Activated CD4-positive, alpha-beta T cell treated with anti-CD3 and anti-CD28 coated beads, Interleukin-2, amount 50 U/mL, for 48 hours (primary cell): ENCODE data around the gene GAL.

Source experiments
- DNase-seq, 2 experiments: peaks; one replicate each; pipeline ENCODE4 v3.0.0-alpha.2; 2020

GAL gene

DNA sequence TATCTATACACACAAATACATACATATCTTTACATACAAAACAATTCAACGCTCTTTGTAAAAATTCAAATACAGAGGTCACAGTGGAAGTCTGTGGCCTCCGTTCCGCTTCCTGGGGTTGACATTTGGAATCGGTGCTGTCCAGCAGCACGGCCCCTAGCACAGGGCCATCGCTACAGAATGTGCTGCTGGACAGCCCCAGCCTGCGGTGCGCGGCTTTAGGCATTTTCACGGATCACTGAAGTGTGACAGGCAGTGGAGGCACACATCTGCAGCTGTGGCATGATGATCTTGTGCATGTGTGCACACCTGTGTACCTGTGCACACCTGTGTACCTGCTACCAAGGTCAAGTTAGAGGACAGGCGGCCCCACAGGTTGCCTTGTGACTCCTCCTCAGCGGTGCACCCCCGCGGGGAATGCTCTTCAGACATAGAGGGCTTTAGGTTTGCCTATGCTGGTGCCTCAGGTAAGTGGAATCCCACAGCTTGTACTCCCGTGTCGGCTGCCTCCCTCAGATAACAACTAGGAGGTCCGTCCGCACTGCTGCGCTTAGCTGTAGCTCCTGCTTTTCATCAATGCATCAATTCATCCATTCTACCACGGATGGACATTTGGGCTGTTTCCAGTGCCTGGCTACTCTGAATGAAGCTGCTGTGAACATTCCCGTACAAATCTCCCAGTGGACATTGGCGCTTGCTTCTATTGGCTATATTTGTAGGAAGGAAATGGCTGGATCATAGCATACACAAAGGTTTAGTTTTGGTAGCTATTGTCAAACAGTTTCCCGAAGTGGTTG is 29.9 kb downstream of the GAL start:
- DNase-seq: no peak

DNA sequence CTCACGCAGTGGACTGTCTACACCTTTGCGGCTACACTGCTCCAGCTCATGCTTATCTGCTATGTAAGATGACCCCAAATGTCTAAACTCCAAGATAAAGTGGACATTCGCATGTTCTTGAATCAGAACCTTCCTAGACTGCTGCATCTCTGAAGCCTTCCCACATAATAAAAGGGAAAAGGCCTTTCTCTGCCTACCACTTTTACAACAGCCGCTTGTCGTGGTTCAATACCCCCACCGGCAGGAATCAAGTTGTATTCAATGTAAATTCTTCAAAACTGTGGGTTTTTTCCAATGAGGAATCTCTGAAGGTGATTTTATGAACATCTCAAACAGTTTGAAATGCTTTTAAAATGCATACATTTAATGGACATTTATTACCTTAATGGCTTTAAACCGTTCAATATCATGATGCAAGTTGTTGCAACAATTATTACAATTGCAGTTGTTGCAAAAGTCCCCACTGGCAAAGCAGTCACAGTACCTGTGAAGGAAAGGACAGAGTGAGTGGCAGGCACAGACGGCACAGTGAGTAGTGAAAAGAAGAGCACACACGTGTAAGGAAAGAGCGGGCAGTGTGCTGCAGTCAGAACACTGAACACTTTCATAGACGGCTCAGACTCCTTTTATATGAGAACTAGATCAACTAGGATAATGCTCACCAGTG is 31.2 kb downstream of the GAL start:
- DNase-seq: no peak

DNA sequence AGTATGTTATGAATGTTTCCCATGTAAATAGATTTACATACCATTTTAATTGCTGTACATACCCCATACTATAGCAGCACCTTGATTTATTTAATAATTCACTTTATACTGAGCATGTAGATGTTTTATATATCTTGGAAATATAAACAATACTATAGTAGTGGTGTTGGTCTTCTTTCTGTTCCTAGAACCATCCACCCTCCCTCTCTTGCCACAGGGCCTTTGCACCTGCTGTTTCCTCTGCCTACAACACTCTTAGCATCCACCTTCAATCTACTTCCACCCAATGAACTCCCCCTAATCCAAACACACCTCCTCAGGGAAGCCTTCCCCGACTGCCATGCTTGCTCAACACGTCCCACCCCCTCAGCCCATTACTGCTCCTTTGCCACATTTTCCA is 36.7 kb downstream of the GAL start:
- DNase-seq: no peak

DNA sequence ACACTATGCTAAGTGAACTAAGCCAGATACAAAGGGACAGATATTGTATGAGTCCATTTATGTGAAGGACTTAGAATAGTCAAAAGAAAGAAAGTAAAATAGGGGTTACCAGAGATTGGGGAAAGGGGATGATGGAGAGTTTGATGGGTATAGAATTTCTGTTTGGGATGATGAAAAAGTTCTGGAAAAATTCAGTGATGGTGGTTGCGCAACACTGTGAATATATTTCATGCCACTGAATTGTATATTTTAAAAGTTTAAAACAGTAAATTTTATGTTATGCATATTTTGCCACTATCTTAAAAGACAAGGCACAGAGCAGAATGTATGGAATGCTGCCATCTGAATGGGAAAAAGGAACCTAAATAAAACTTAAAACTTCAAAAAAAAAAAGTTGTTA is 37.8 kb downstream of the GAL start:
- no peak for DNase-seq

DNA sequence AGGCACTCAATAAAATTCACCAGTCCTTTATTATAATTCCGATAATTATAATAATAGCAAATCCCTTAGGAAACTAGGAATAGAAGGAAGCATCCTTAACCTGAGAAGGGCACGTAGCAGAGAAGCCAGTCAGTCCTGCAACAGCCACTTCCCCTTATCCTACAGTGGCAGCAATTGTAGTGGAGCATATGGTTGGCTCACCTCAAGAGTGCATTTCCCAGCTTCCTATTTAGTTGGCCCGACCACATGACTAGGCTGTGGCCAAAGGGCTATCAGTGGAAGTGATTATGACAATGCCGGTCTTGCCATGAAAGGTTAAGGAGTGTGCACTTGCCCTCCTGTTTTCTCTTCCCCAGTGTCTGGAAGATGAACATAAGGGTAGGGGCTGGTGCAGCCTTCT is 39.9 kb downstream of the GAL start:
- DNase-seq: no peak

DNA sequence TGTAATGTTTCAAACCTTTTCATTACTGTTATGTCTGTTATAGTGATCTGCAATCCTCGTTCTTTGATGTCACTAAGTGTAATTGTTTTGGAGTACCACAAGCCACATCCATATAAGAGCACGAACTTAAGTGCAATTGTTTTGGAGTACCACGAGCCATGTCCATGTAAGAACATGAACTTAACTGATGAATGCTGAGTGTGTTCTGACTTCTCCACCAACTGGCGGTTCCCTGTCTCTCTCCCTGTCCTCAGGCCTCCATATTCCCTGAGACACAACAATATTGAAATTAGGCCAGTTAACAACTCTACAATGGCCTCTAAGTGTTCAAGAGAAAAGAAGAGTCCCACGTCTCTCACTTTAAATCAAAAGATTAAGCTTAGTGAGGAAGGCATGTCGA is 43.4 kb downstream of the GAL start:
- DNase-seq: no peak

DNA sequence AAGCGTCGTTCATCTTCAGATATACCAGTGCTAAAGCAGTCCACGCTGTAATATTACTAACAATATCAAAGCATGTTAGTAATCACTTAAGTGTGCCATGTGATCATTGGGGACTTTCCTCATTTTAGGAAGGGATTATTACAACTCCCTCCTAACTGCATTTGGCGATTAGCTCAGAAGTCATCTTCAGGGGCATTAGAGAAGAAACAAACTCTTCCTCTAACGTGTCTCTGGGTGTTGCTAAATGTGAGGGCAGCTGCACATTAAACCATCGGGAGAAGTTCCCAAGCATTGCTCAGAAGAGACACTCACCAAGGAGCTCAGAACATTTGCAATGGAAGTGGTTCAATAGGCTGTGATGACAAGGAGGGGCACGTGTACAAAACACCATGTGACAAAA is 49.8 kb downstream of the GAL start:
- DNase-seq: no peak

DNA sequence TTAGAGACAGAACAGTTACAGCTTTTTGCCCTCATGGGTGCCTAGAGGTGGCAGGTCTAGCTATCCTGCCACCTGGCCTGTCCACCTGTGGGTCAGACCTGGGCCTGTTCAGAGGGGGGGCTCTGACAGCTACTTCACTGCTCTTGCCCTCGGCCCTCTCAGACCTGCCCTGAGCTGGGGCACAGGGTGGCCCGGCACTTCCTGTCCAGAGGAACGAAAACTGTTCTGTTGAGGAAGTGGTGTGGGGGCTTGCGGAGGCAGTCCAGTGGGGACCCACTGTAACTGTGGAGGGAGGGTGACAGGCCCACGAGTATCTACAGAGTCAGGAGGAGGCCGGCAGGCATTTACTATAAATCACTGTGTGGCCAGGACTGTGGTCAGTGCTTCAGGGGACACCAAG is 50.8 kb downstream of the GAL start:
- DNase-seq: no peak

DNA sequence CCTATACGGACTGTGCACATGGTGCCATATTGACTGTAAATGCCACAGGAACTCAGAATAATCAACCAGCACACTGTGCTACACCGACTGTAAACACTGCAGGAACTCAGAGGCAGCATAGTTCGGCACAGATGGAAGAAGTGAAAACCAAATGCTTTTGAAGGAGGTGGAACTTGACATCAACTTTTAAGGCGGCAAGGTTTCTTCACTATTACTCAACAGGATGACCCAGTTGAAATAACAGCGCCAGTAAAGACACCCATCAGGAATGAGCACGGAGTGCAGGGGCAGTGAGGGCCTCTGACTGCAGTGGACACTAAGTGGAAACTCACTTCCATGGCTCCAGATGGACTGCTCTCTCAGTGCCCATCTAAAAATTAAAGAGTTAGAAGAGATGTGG is 51.3 kb downstream of the GAL start:
- no peak for DNase-seq
